Hindlimb muscle (tissue), 1 donor: Measurements from ENCODE around the gene DIP2A. TPM values are rescaled to one million over a fixed set of nuclear protein-coding genes. Genes with fewer than 3 reads are reported as not detected.
"Not testable (repeated sequence)": the region's sequence is repeated elsewhere in the genome, so short reads cannot be mapped to it uniquely, and the experiment has no call there.

Experiments
- DNase-seq: peaks from one replicate; pipeline ENCODE4 v3.0.0-alpha.2; 2013
- polyA plus RNA-seq: library from polyadenylated mRNA; unstranded; fragments of 120-200 nt; gene quantifications from one replicate; pipeline ENCODE4 v1.2.1, GENCODE V29; 2013; ENCODE audit not compliant: insufficient read length

The DIP2A gene
- polyA plus RNA-seq, 1 donor = 30.7 TPM

DNA sequence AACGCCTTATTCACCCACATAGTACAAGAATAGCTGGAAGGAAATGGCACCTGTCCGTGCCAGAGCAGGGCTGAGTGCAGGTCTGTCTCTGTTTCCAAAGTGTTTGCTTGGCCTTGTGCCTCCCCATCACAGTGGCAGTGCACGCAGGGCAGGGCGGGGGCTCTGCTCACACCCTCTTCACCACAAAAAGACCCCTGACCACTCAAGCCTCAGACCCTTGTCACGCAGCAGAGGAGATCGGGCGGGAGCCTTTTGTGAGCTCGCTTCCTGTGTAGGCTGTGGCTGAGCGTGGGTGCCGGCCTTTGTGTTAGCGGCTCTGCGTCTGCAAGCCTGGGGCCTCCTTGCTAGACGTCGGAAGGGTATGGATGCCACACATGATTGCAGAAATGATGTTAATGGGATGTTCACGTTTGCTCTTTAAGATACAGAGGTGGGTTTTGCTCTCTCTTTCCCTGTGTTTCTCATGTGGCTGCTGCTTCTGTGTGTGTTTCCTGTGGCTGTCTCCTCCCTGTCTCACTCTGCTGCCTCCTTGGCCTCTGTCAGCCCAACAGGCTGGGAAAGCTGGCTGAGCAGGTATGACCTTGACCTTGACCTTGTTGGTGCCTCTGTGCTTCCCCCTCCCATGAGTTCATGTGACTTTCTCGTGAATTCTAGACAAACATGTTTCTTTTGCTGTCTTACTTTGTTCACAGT is 100.7 kb downstream of the DIP2A start:
- no peak for DNase-seq

DNA sequence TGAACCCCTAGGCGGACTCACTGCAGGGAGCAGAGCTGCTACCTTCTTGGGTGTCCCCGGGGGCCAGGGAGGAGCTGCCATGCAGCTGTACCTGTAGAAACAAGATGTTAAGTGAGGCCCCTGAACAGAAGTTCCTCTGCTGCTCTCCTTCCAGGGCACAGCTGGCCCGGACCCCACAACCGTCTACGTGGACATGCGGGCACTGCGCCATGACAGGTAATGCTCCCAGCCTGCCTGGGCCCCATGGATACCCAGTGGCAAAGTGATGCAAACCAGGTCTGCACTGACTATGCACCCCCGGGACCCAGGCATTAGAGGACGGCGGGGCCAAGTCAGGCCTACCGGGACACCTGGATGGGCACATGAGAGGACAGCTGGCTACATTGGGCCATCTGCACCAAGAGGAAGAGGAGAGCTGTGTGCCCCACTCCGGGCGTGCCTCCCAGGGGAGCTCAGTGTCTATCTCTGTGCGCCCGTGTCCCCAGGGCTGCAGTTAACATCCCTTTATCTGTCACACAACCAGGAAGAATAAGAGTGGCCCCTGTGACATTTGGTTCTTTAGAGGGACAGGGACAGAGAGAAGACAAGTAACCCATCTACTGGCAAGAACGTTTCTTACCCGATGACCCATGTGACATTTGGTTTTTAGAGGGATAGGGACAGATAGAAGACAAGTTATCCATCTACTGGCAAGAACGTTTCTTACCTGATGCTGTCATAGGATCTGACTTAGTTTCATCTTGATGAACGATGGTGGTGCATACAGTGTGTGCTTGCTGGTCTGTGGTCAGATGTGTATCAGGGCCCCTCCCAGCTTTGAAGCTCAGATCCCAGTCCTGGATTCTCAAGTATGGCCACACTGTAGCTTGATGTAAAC is 102.1 kb downstream of the DIP2A start:
- no peak for DNase-seq

- DNase-seq = no peak
Measured at GRCh38 chr21:46561445-46562090, 102.9 kb downstream of the DIP2A start.

DNA sequence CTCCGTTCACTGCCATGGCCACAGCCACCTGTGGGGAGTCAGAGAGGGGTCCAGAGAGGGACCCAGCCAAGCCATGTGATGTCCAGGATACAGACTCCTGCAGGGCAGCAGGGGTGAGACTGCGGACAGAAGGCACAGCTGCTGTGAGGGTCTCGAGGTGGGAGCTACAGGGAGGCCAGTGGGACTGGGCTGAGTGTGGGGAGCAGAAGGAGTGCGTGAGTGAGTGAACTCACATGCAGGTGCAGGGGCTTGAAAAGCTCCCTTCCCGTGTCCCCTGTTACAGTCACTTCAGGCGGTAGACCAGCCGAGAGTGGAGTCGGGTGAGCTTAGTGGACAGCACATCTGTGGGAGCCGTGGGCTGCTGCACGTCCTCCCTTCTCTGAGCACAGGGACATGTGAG is 103.8 kb downstream of the DIP2A start:
- no peak for DNase-seq

- peak; percentile 19 for DNase-seq
Measured at GRCh38 chr21:46562964-46563607, 104.4 kb downstream of the DIP2A start.

- DNase-seq = no peak
Measured at GRCh38 chr21:46564391-46564790, 105.7 kb downstream of the DIP2A start.

- DNase-seq = no peak
Measured at GRCh38 chr21:46567348-46567747, 108.7 kb downstream of the DIP2A start.

- DNase-seq = no peak
Measured at GRCh38 chr21:46568562-46568961, 109.9 kb downstream of the DIP2A start.

GRCh38 chr21:46569081-46569480 is 110.4 kb downstream of the DIP2A start:
- no peak for DNase-seq

- DNase-seq = no peak
Measured at GRCh38 chr21:46570119-46570518, 111.4 kb downstream of the DIP2A start.

GRCh38 chr21:46570631-46571030 is 111.9 kb downstream of the DIP2A start:
- no peak for DNase-seq

DNA sequence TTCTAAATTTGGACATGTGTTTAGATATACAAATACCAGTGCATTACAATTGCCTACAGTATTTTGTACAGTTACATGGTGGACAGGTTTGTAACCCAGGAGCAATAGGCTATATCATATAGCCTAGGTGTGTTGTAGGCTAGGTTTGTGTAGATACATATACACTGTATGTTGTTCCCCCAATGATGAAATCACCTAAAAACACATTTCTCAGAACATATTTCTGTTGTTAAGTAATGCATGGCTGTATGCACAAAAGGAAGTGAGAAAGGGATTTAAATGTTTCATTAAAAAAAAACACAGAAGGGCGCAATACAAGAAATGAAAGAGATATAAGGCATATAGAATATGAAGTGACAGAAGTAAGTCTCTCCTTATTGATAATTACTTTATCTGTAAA is 114.2 kb downstream of the DIP2A start:
- no peak for DNase-seq

DNA sequence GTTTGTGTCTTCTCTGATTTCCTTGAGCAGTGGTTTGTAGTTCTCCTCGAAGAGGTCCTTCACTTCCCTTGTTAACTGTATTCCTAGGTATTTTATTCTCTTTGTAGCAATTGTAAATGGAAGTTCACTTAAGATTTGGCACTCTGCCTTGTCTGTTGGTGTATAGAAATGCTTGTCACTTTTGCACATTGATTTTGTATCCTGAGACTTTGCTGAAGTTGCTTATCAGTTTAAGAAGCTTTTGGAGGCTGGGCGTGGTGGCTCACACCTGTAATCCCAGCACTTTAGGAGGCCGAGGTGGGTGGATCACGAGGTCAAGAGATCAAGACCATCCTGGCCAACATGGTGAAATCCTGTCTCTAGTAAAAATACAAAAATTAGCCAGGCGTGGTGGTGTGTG is 119.1 kb downstream of the DIP2A start:
- DNase-seq = not testable (repeated sequence)

DNA sequence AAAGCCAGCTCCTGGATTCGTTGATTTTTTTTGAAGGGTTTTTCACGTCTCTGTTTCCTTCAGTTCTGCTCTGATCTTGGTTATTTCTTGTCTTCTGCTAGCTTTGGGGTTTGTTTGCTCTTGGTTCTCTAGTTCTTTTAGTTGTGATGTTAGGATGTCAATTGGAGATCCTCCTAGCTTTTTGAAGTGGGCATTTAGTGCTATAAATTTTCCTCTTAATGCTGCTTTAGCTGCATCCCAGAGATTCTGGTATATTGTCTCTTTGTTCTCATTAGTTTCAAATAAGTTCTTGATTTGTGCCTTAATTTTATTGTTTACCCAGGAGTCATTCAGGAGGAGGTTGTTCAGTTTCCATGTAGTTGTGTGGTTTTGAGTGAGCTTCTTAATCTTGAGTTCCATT is 120.7 kb downstream of the DIP2A start:
- DNase-seq = not testable (repeated sequence)

GRCh38 chr21:46581780-46582307 is 123.2 kb downstream of the DIP2A start:
- no peak for DNase-seq

GRCh38 chr21:46585191-46585953 is 126.7 kb downstream of the DIP2A start:
- no peak for DNase-seq

DNA sequence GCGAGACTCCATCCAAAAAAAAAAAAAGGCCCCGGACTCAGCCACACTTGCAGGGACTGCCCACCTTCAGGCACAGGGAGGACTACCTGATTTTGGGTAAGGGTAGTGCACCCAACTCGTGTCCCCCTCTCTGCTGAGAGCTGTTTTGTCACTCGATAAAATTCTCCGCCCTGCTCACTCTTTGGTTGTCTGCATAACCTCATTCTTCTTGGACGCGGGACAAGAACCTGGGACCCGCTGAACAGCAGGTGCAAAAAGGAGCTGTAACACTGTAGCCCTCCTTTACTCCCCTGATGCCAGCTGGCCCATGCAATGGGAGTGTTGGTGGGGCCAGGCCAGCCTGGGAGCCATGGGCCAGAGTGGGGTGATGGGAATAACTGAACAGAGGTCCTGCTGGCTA is 135.6 kb downstream of the DIP2A start:
- no peak for DNase-seq

GRCh38 chr21:46596201-46596600 is 137.5 kb downstream of the DIP2A start:
- DNase-seq = no peak

DNA sequence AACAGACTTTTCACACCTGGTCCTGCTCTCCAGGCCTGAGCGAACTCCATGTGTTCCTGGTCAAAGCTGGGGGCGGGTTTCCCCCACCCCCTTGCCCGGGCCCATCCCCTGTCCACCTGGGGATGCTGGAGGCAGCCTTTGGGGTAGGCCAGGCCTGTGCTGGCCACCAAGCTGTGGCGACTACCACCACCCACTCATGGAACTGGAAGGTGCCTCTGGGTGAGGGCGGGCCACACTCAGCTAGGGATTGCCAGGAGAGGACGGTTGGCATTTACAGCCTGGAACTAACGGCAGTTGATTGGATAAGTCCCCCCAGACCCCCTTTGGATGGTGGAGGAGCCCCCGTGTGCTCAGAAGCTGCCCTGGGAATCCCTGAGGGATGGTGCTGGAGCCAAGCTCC is 138.3 kb downstream of the DIP2A start:
- no peak for DNase-seq

DNA sequence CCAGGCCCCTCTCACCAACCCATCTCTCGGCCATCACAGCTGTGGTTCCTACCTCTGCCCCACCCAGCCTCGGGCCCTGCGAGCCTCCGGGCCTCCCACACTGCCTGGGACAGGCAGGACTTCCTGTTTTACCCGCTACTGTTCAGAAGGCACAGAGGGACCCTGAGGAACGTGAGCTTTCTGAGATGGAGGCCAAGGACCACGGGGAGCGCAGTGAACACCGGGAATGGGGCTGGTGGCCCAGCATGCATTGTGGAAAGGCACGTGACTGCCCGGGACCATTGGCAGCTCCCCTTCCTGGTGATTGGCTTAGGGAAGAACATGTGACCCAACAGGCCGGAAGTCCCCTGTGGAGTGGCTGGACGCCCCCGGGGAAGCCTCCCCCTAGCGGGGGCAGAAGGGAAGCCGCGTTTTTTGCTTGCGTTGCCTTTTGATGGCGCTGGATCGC is 139.2 kb downstream of the DIP2A start:
- no peak for DNase-seq
